Measurements from ENCODE around the gene GRSF1. TPM values are rescaled to one million over a fixed set of nuclear protein-coding genes. Genes with fewer than 3 reads are reported as not detected.

GRSF1 gene
- total RNA-seq, 1 experiment from 2014 or later: 98.5 TPM

DNA sequence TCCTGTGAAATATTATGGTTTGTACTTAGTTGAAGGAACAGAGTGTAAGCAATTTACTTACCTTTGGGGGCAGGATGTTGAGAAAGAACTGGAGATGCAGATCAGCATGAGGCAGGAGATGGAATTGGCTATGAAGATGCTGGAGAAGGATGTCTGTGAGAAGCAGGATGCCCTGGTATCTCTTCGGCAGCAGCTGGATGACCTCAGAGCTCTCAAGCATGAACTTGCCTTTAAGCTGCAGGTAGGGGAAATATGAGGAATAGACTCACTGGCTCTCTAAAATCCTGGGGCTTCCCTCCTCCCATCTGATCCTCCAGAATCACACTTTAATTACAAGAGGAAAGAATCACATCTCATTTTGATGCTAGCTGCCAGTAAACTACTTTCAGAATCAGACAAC, 51.0 kb downstream of the GRSF1 start:
- ChIA-PET CTCF (no interaction called here), POLR2A (no interaction called here)
- Mint-ChIP-seq H3K27me3 (ENCODE audit: low read depth) (no peaks in the 10 kb centered on the region), H3K36me3 (peaks cover 16% of the 10 kb centered on the region; the same call in 1 of the 2 replicates), H3K4me3 (no peak overlapping the region), H3K27ac (no peak overlapping the region), H3K9me3 (no peaks in the 10 kb centered on the region), H3K4me1 (no peaks in the 10 kb centered on the region)
- ATAC-seq (no peak), DNase-seq (ENCODE audit: low spot score) (no peak)
- TF ChIP-seq, protein P1, sequence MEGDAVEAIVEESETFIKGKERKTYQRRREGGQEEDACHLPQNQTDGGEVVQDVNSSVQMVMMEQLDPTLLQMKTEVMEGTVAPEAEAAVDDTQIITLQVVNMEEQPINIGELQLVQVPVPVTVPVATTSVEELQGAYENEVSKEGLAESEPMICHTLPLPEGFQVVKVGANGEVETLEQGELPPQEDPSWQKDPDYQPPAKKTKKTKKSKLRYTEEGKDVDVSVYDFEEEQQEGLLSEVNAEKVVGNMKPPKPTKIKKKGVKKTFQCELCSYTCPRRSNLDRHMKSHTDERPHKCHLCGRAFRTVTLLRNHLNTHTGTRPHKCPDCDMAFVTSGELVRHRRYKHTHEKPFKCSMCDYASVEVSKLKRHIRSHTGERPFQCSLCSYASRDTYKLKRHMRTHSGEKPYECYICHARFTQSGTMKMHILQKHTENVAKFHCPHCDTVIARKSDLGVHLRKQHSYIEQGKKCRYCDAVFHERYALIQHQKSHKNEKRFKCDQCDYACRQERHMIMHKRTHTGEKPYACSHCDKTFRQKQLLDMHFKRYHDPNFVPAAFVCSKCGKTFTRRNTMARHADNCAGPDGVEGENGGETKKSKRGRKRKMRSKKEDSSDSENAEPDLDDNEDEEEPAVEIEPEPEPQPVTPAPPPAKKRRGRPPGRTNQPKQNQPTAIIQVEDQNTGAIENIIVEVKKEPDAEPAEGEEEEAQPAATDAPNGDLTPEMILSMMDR (IDR thresholded peaks at IDR 0.05): no peak
- TF ChIP-seq, protein P2, sequence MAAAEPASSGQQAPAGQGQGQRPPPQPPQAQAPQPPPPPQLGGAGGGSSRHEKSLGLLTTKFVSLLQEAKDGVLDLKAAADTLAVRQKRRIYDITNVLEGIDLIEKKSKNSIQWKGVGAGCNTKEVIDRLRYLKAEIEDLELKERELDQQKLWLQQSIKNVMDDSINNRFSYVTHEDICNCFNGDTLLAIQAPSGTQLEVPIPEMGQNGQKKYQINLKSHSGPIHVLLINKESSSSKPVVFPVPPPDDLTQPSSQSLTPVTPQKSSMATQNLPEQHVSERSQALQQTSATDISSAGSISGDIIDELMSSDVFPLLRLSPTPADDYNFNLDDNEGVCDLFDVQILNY (CRISPR knock-in tag; IDR thresholded peaks at IDR 0.05): no peak
- TF ChIP-seq ZNF671 (CRISPR knock-in tag; IDR thresholded peaks at IDR 0.05) (no peak), JAZF1 (CRISPR knock-in tag; IDR thresholded peaks at IDR 0.05) (no peak), ELF4 (CRISPR knock-in tag; IDR thresholded peaks at IDR 0.05; ENCODE audit: low read depth) (no peak), ZNF317 (CRISPR knock-in tag; IDR thresholded peaks at IDR 0.05; ENCODE audit: borderline replicate concordance, low read depth) (no peak), ZNF396 (CRISPR knock-in tag; IDR thresholded peaks at IDR 0.05; ENCODE audit: borderline replicate concordance) (no peak), ZNF423 (CRISPR knock-in tag; IDR thresholded peaks at IDR 0.05) (no peak), ZNF232 (CRISPR knock-in tag; IDR thresholded peaks at IDR 0.05) (no peak), ZBTB21 (CRISPR knock-in tag; IDR thresholded peaks at IDR 0.05; ENCODE audit: borderline replicate concordance) (no peak), CREM (CRISPR knock-in tag; IDR thresholded peaks at IDR 0.05) (no peak), FOXJ3 (CRISPR knock-in tag; IDR thresholded peaks at IDR 0.05; ENCODE audit: borderline replicate concordance) (no peak)
- TF ChIP-seq, protein P3, sequence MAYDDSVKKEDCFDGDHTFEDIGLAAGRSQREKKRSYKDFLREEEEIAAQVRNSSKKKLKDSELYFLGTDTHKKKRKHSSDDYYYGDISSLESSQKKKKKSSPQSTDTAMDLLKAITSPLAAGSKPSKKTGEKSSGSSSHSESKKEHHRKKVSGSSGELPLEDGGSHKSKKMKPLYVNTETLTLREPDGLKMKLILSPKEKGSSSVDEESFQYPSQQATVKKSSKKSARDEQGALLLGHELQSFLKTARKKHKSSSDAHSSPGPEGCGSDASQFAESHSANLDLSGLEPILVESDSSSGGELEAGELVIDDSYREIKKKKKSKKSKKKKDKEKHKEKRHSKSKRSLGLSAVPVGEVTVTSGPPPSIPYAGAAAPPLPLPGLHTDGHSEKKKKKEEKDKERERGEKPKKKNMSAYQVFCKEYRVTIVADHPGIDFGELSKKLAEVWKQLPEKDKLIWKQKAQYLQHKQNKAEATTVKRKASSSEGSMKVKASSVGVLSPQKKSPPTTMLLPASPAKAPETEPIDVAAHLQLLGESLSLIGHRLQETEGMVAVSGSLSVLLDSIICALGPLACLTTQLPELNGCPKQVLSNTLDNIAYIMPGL (CRISPR knock-in tag; IDR thresholded peaks at IDR 0.05): no peak
- TF ChIP-seq, protein P4, sequence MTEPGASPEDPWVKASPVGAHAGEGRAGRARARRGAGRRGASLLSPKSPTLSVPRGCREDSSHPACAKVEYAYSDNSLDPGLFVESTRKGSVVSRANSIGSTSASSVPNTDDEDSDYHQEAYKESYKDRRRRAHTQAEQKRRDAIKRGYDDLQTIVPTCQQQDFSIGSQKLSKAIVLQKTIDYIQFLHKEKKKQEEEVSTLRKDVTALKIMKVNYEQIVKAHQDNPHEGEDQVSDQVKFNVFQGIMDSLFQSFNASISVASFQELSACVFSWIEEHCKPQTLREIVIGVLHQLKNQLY (CRISPR knock-in tag; IDR thresholded peaks at IDR 0.05): no peak
- TF ChIP-seq, protein P5, sequence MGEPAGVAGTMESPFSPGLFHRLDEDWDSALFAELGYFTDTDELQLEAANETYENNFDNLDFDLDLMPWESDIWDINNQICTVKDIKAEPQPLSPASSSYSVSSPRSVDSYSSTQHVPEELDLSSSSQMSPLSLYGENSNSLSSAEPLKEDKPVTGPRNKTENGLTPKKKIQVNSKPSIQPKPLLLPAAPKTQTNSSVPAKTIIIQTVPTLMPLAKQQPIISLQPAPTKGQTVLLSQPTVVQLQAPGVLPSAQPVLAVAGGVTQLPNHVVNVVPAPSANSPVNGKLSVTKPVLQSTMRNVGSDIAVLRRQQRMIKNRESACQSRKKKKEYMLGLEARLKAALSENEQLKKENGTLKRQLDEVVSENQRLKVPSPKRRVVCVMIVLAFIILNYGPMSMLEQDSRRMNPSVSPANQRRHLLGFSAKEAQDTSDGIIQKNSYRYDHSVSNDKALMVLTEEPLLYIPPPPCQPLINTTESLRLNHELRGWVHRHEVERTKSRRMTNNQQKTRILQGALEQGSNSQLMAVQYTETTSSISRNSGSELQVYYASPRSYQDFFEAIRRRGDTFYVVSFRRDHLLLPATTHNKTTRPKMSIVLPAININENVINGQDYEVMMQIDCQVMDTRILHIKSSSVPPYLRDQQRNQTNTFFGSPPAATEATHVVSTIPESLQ (CRISPR knock-in tag; IDR thresholded peaks at IDR 0.05): no peak
- TF ChIP-seq, protein P6, sequence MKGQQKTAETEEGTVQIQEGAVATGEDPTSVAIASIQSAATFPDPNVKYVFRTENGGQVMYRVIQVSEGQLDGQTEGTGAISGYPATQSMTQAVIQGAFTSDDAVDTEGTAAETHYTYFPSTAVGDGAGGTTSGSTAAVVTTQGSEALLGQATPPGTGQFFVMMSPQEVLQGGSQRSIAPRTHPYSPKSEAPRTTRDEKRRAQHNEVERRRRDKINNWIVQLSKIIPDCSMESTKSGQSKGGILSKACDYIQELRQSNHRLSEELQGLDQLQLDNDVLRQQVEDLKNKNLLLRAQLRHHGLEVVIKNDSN (CRISPR knock-in tag; IDR thresholded peaks at IDR 0.05): no peak
- TF ChIP-seq, protein P7, sequence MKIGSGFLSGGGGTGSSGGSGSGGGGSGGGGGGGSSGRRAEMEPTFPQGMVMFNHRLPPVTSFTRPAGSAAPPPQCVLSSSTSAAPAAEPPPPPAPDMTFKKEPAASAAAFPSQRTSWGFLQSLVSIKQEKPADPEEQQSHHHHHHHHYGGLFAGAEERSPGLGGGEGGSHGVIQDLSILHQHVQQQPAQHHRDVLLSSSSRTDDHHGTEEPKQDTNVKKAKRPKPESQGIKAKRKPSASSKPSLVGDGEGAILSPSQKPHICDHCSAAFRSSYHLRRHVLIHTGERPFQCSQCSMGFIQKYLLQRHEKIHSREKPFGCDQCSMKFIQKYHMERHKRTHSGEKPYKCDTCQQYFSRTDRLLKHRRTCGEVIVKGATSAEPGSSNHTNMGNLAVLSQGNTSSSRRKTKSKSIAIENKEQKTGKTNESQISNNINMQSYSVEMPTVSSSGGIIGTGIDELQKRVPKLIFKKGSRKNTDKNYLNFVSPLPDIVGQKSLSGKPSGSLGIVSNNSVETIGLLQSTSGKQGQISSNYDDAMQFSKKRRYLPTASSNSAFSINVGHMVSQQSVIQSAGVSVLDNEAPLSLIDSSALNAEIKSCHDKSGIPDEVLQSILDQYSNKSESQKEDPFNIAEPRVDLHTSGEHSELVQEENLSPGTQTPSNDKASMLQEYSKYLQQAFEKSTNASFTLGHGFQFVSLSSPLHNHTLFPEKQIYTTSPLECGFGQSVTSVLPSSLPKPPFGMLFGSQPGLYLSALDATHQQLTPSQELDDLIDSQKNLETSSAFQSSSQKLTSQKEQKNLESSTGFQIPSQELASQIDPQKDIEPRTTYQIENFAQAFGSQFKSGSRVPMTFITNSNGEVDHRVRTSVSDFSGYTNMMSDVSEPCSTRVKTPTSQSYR (CRISPR knock-in tag; IDR thresholded peaks at IDR 0.05): no peak
- TF ChIP-seq, protein P8, sequence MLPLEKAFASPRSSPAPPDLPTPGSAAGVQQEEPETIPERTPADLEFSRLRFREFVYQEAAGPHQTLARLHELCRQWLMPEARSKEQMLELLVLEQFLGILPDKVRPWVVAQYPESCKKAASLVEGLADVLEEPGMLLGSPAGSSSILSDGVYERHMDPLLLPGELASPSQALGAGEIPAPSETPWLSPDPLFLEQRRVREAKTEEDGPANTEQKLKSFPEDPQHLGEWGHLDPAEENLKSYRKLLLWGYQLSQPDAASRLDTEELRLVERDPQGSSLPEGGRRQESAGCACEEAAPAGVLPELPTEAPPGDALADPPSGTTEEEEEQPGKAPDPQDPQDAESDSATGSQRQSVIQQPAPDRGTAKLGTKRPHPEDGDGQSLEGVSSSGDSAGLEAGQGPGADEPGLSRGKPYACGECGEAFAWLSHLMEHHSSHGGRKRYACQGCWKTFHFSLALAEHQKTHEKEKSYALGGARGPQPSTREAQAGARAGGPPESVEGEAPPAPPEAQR (CRISPR knock-in tag; IDR thresholded peaks at IDR 0.05): no peak
- TF ChIP-seq, protein P9, sequence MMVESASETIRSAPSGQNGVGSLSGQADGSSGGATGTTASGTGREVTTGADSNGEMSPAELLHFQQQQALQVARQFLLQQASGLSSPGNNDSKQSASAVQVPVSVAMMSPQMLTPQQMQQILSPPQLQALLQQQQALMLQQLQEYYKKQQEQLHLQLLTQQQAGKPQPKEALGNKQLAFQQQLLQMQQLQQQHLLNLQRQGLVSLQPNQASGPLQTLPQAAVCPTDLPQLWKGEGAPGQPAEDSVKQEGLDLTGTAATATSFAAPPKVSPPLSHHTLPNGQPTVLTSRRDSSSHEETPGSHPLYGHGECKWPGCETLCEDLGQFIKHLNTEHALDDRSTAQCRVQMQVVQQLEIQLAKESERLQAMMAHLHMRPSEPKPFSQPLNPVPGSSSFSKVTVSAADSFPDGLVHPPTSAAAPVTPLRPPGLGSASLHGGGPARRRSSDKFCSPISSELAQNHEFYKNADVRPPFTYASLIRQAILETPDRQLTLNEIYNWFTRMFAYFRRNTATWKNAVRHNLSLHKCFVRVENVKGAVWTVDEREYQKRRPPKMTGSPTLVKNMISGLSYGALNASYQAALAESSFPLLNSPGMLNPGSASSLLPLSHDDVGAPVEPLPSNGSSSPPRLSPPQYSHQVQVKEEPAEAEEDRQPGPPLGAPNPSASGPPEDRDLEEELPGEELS (CRISPR knock-in tag; IDR thresholded peaks at IDR 0.05): no peak
